COR-L47 (cell line): ENCODE measurements around the gene DNAI2.

Experiments used
- DNase-seq: peaks from one replicate; lab custom pipeline; 2025; lab: John Stamatoyannopoulos, UW

Gene DNAI2

GRCh38 chr17:74307984-74308773, 34.1 kb downstream of the DNAI2 start:
- no peak for DNase-seq

- DNase-seq, result no peak
Observed at GRCh38 chr17:74309902-74310301, 35.9 kb downstream of the DNAI2 start.

GRCh38 chr17:74314877-74315276, 40.8 kb downstream of the DNAI2 start:
- no peak for DNase-seq

GRCh38 chr17:74316220-74316619, 42.2 kb downstream of the DNAI2 start:
- DNase-seq, result no peak

- DNase-seq, result no peak
Observed at GRCh38 chr17:74317071-74317470, 43.0 kb downstream of the DNAI2 start.

GRCh38 chr17:74318391-74318790, 44.4 kb downstream of the DNAI2 start:
- DNase-seq, result no peak

GRCh38 chr17:74324521-74324920, 50.5 kb downstream of the DNAI2 start:
- DNase-seq, result no peak

GRCh38 chr17:74325376-74325742, 51.3 kb downstream of the DNAI2 start:
- no peak for DNase-seq

- no peak for DNase-seq
Observed at GRCh38 chr17:74325743-74326379, 51.8 kb downstream of the DNAI2 start, which contains the start of gene KIF19. Gene KIF19 (plus strand): TSS chr17:74326226. CDS start chr17:74326350, 124 bp downstream.

GRCh38 chr17:74326506-74326905, 52.5 kb downstream of the DNAI2 start:
- DNase-seq, result no peak

GRCh38 chr17:74328487-74328886, 54.5 kb downstream of the DNAI2 start:
- DNase-seq, result no peak

GRCh38 chr17:74329378-74329777, 55.3 kb downstream of the DNAI2 start:
- no peak for DNase-seq

GRCh38 chr17:74330446-74330845, 56.4 kb downstream of the DNAI2 start:
- DNase-seq, result no peak

- no peak for DNase-seq
Observed at GRCh38 chr17:74332017-74332650, 58.1 kb downstream of the DNAI2 start.

GRCh38 chr17:74332763-74333283, 58.8 kb downstream of the DNAI2 start:
- DNase-seq, result peak; percentile 68

- DNase-seq, result no peak
Observed at GRCh38 chr17:74334393-74335039, 60.5 kb downstream of the DNAI2 start.

- no peak for DNase-seq
Observed at GRCh38 chr17:74335529-74336062, 61.6 kb downstream of the DNAI2 start.

- DNase-seq, result no peak
Observed at GRCh38 chr17:74336307-74336706, 62.3 kb downstream of the DNAI2 start.

- DNase-seq, result no peak
Observed at GRCh38 chr17:74337834-74338500, 63.9 kb downstream of the DNAI2 start.

GRCh38 chr17:74339537-74340195, 65.6 kb downstream of the DNAI2 start:
- DNase-seq, result no peak

- DNase-seq, result no peak
Observed at GRCh38 chr17:74340470-74341023, 66.5 kb downstream of the DNAI2 start.
